Left lung (tissue), 10 donors: ENCODE measurements around the gene PRDX5. TPM values are rescaled to one million over a fixed set of nuclear protein-coding genes. Genes with fewer than 3 reads are reported as not detected.

Experiments
- ATAC-seq: fragments of 200-7000 bp; cut with Tn5 transposase; one replicate; pipeline ENCODE4 v1.9.1; 2020; ENCODE audit warnings: moderate library complexity
- DNase-seq, 4 donors: peaks; one replicate each; pipeline ENCODE4 v3.0.0-alpha.2; 2013 to 2020
- H3K27ac ChIP-seq, 2 donors: fragments of 200-600 bp; sonication (generic) in 1 of 2; one replicate each; pipeline versions ENCODE4 v1.5.0 to v1.8.0; 2020 to 2021
- H3K27me3 ChIP-seq, 2 donors: fragments of 200-600 bp; sonication (generic) in 1 of 2; one replicate each; pipeline versions ENCODE4 v1.5.0 to v1.8.0; 2020 to 2021
- H3K36me3 ChIP-seq, 2 donors: fragments of 200-600 bp; sonication (generic) in 1 of 2; one replicate each; pipeline versions ENCODE4 v1.5.0 to v1.8.0; 2020 to 2021
- H3K4me1 ChIP-seq, 2 donors: fragments of 200-600 bp; one replicate each; pipeline ENCODE4 v1.8.0; 2021
- H3K4me3 ChIP-seq, 2 donors: fragments of 200-600 bp; sonication (generic) in 1 of 2; one replicate each; pipeline versions ENCODE4 v1.5.0 to v1.8.0; 2020 to 2021; ENCODE audit warnings: mild to moderate bottlenecking in 1 of 2
- H3K9me3 ChIP-seq, 2 donors: fragments of 200-600 bp; sonication (generic) in 1 of 2; one replicate each; pipeline versions ENCODE4 v1.5.0 to v1.8.0; 2020 to 2021
- CTCF ChIP-seq, 2 donors: fragments of 200-600 bp; sonication (generic) in 1 of 2; IDR thresholded peaks; one replicate each; pipeline versions ENCODE4 v1.5.0 to v1.8.0; 2021; ENCODE audit warnings: antibody characterized with exemption in 2 of 2
- intact Hi-C, 2 donors: fragments of 100-400 bp; cut with DNase I; formaldehyde crosslinking; loops; one replicate each; pipeline versions ENCODE4 v1.11.2 to v1.14.2; 2022
- polyA plus RNA-seq, 6 donors: library from polyadenylated mRNA; unstranded; fragments of 120-200 nt; gene quantifications; one replicate each; pipeline ENCODE4 v1.2.1, GENCODE V29; 2013; ENCODE audit not compliant: insufficient read length in 6 of 6
- total RNA-seq, 2 donors: library from RNA; stranded (reverse); fragmentation: NEBNext Ultra II Directional; extraction: Animal tissue kit (Norgen Biotek cat#: 25700); gene quantifications; one replicate each; pipeline ENCODE4 v1.2.1, GENCODE V29; 2021
- donor health status: DM: no; HTN: yes; CAD: no.
- donor health status: DM: no; HTN: no; CAD: no.

PRDX5 gene
- total and polyA plus RNA-seq, 8 donors = 150 to 209 (median 177) TPM

GRCh38 chr11:64330888-64331287, 13.0 kb downstream of the PRDX5 start:
- DNase-seq (no peak), ATAC-seq (no peak)
- no peak for TF ChIP-seq CTCF (IDR thresholded peaks at IDR 0.05)

GRCh38 chr11:64331569-64332371, 13.8 kb downstream of the PRDX5 start:
- intact Hi-C loops = no loop called here
- H3K4me1 ChIP-seq = peaks cover 14 to 29% of the 10 kb centered on the region in 2 donors
- peak; percentile 31 to 69 for TF ChIP-seq CTCF (IDR thresholded peaks at IDR 0.05)
- no peaks in the 10 kb centered on the region for H3K27me3 ChIP-seq
- no peak overlapping the region for H3K4me3 ChIP-seq
- ATAC-seq (peak; percentile 88), DNase-seq (peak in 3 of 4 donors; percentile 68 to 94 (median 91))
- H3K36me3 ChIP-seq = no peaks in the 10 kb centered on the region
- peak overlapping the region; percentile 4 to 73 for H3K27ac ChIP-seq
- no peaks in the 10 kb centered on the region for H3K9me3 ChIP-seq

More at GRCh38 chr11:64330888-64331287, 13.0 kb downstream of the PRDX5 start:
- H3K4me3 ChIP-seq = no peak overlapping the region
- peaks cover 14 to 29% of the 10 kb centered on the region in 2 donors for H3K4me1 ChIP-seq
- no peaks in the 10 kb centered on the region for H3K36me3 ChIP-seq
- intact Hi-C loops = no loop called here
- no peak overlapping the region for H3K27ac ChIP-seq
- no peaks in the 10 kb centered on the region for H3K27me3 ChIP-seq
- H3K9me3 ChIP-seq = no peaks in the 10 kb centered on the region

GRCh38 chr11:64333556-64333955, 15.6 kb downstream of the PRDX5 start:
- intact Hi-C loops = no loop called here
- no peaks in the 10 kb centered on the region for H3K27me3 ChIP-seq
- H3K36me3 ChIP-seq = no peaks in the 10 kb centered on the region
- TF ChIP-seq CTCF (IDR thresholded peaks at IDR 0.05) = no peak
- H3K4me3 ChIP-seq = no peak overlapping the region
- peaks cover 14 to 32% of the 10 kb centered on the region in 2 donors for H3K4me1 ChIP-seq
- no peak overlapping the region for H3K27ac ChIP-seq
- no peaks in the 10 kb centered on the region for H3K9me3 ChIP-seq
- ATAC-seq (no peak), DNase-seq (no peak)

- ATAC-seq = peak; percentile 81
- TF ChIP-seq CTCF (IDR thresholded peaks at IDR 0.05) = no peak
Observed at GRCh38 chr11:64334764-64335735, 17.1 kb downstream of the PRDX5 start.

More at GRCh38 chr11:64334764-64335735, 17.1 kb downstream of the PRDX5 start:
- H3K27me3 ChIP-seq = no peaks in the 10 kb centered on the region
- no peak overlapping the region for H3K4me3 ChIP-seq
- H3K4me1 ChIP-seq = peaks cover 14 to 47% of the 10 kb centered on the region in 2 donors
- H3K36me3 ChIP-seq = no peaks in the 10 kb centered on the region
- peak overlapping the region in 1 of 2 donors; percentile 64 for H3K27ac ChIP-seq
- DNase-seq = peak in 1 of 4 donors; percentile 81
- intact Hi-C loops = no loop called here
- H3K9me3 ChIP-seq = no peaks in the 10 kb centered on the region
